Measurements from ENCODE around the gene QPCT. TPM values are rescaled to one million over a fixed set of nuclear protein-coding genes. Genes with fewer than 3 reads are reported as not detected.
A peak's percentile ranks its signal among the peaks of the same experiment; 100 is the strongest.
"Not testable (repeated sequence)": the region's sequence is repeated elsewhere in the genome, so short reads cannot be mapped to it uniquely, and the experiment has no call there.

Gene QPCT
- total RNA-seq, 1 donor from 2014 or later: 2.1 TPM

GRCh38 chr2:37394263-37394662 lies 49.8 kb downstream of the QPCT start:
- Mint-ChIP-seq H3K27ac (no peak overlapping the region), H3K4me1 (peaks cover 23% of the 10 kb centered on the region), H3K27me3 (peaks cover 11% of the 10 kb centered on the region), H3K36me3 (ENCODE audit: low read depth) (peaks cover 5% of the 10 kb centered on the region), H3K4me3 (no peak overlapping the region), H3K9me3 (no peaks in the 10 kb centered on the region)
- DNase-seq: peak; percentile 32
- intact Hi-C loops (cut with micrococcal nuclease): loop anchor here (5.0 to 10.0 kb wide), 2 partner anchors 873 to 981 kb away; partner anchors contain the start of gene ATL2

GRCh38 chr2:37394796-37395555 lies 50.5 kb downstream of the QPCT start:
- Mint-ChIP-seq H3K27ac (no peak overlapping the region), H3K4me1 (peaks cover 23% of the 10 kb centered on the region), H3K9me3 (no peaks in the 10 kb centered on the region), H3K27me3 (peaks cover 14% of the 10 kb centered on the region), H3K4me3 (no peak overlapping the region), H3K36me3 (ENCODE audit: low read depth) (peaks cover 5% of the 10 kb centered on the region)
- peak; percentile 40 for DNase-seq
- intact Hi-C loops (cut with micrococcal nuclease): loop anchor here (5.0 to 10.0 kb wide), 2 partner anchors 872 to 980 kb away; partner anchors contain the start of gene ATL2

- no peaks in the 10 kb centered on the region for H3K36me3 Mint-ChIP-seq (ENCODE audit: low read depth)
- peak; percentile 49 for DNase-seq
Observed at GRCh38 chr2:37396890-37397565, 52.6 kb downstream of the QPCT start.

GRCh38 chr2:37398990-37399389 lies 54.6 kb downstream of the QPCT start:
- Mint-ChIP-seq H3K27ac (no peak overlapping the region), H3K9me3 (no peaks in the 10 kb centered on the region), H3K27me3 (peaks cover 22% of the 10 kb centered on the region), H3K4me3 (no peak overlapping the region), H3K4me1 (peaks cover 7% of the 10 kb centered on the region), H3K36me3 (ENCODE audit: low read depth) (no peaks in the 10 kb centered on the region)
- no peak for DNase-seq
- intact Hi-C loops (cut with micrococcal nuclease): loop anchor here (10.0 kb wide), 1 partner anchor 976 kb away; the partner anchor contains the start of gene ATL2

More at GRCh38 chr2:37396890-37397565, 52.6 kb downstream of the QPCT start:
- no peak overlapping the region for H3K4me3 Mint-ChIP-seq
- H3K4me1 Mint-ChIP-seq: peaks cover 11% of the 10 kb centered on the region
- H3K9me3 Mint-ChIP-seq: no peaks in the 10 kb centered on the region
- intact Hi-C loops (cut with micrococcal nuclease): loop anchor here (1.0 to 10.0 kb wide), 4 partner anchors 435 to 978 kb away; partner anchors contain the start of gene ATL2
- peaks cover 20% of the 10 kb centered on the region for H3K27me3 Mint-ChIP-seq
- H3K27ac Mint-ChIP-seq: no peak overlapping the region

GRCh38 chr2:37400041-37400440 lies 55.6 kb downstream of the QPCT start:
- no peak overlapping the region for H3K27ac Mint-ChIP-seq
- peaks cover 22% of the 10 kb centered on the region for H3K27me3 Mint-ChIP-seq
- H3K4me3 Mint-ChIP-seq: no peak overlapping the region
- intact Hi-C loops (cut with micrococcal nuclease): no loop called here
- no peaks in the 10 kb centered on the region for H3K9me3 Mint-ChIP-seq
- no peak for DNase-seq
- H3K4me1 Mint-ChIP-seq: peaks cover 4% of the 10 kb centered on the region
- no peaks in the 10 kb centered on the region for H3K36me3 Mint-ChIP-seq (ENCODE audit: low read depth)

- H3K27me3 Mint-ChIP-seq: peaks cover 36% of the 10 kb centered on the region
- no peaks in the 10 kb centered on the region for H3K36me3 Mint-ChIP-seq (ENCODE audit: low read depth)
- peaks cover 4% of the 10 kb centered on the region for H3K9me3 Mint-ChIP-seq
- H3K27ac Mint-ChIP-seq: no peak overlapping the region
- intact Hi-C loops (cut with micrococcal nuclease): no loop called here
- no peak overlapping the region for H3K4me3 Mint-ChIP-seq
- no peak for DNase-seq
- H3K4me1 Mint-ChIP-seq: no peaks in the 10 kb centered on the region
Observed at GRCh38 chr2:37402636-37403035, 58.2 kb downstream of the QPCT start.

- Mint-ChIP-seq H3K27me3 (peaks cover 31% of the 10 kb centered on the region), H3K9me3 (peaks cover 4% of the 10 kb centered on the region), H3K27ac (no peak overlapping the region), H3K4me1 (no peaks in the 10 kb centered on the region), H3K4me3 (no peak overlapping the region), H3K36me3 (ENCODE audit: low read depth) (no peaks in the 10 kb centered on the region)
- no peak for DNase-seq
- intact Hi-C loops (cut with micrococcal nuclease): no loop called here
Observed at GRCh38 chr2:37405781-37406180, 61.4 kb downstream of the QPCT start.

- Mint-ChIP-seq H3K27ac (no peak overlapping the region), H3K27me3 (peaks cover 31% of the 10 kb centered on the region), H3K4me1 (peaks cover 2% of the 10 kb centered on the region), H3K36me3 (ENCODE audit: low read depth) (no peaks in the 10 kb centered on the region), H3K9me3 (no peaks in the 10 kb centered on the region), H3K4me3 (no peak overlapping the region)
- no peak for DNase-seq
- intact Hi-C loops (cut with micrococcal nuclease): no loop called here
Observed at GRCh38 chr2:37412231-37412630, 67.8 kb downstream of the QPCT start.

- not testable (repeated sequence) for H3K4me3 Mint-ChIP-seq; H3K27ac Mint-ChIP-seq; H3K36me3 Mint-ChIP-seq (ENCODE audit: low read depth); H3K4me1 Mint-ChIP-seq; DNase-seq; H3K9me3 Mint-ChIP-seq
- peaks cover 33% of the 10 kb centered on the region for H3K27me3 Mint-ChIP-seq
- intact Hi-C loops (cut with micrococcal nuclease): loop anchor here (1.0 to 2.0 kb wide), 2 partner anchors 418 to 463 kb away; no protein-coding TSS in a partner anchor
Observed at GRCh38 chr2:37413911-37414469, 69.6 kb downstream of the QPCT start.

- intact Hi-C loops (cut with micrococcal nuclease): loop anchor here (1.0 to 2.0 kb wide), 2 partner anchors 418 to 462 kb away; no protein-coding TSS in a partner anchor
- Mint-ChIP-seq H3K4me3 (no peak overlapping the region), H3K36me3 (ENCODE audit: low read depth) (no peaks in the 10 kb centered on the region), H3K9me3 (no peaks in the 10 kb centered on the region), H3K4me1 (peaks cover 2% of the 10 kb centered on the region), H3K27me3 (peaks cover 33% of the 10 kb centered on the region), H3K27ac (no peak overlapping the region)
- DNase-seq: peak; percentile 63
Observed at GRCh38 chr2:37414470-37414949, 70.1 kb downstream of the QPCT start.

GRCh38 chr2:37415128-37415820 lies 70.8 kb downstream of the QPCT start:
- H3K36me3 Mint-ChIP-seq (ENCODE audit: low read depth): no peaks in the 10 kb centered on the region
- no peak for DNase-seq
- H3K27me3 Mint-ChIP-seq: peaks cover 33% of the 10 kb centered on the region
- no peak overlapping the region for H3K27ac Mint-ChIP-seq
- H3K4me1 Mint-ChIP-seq: peaks cover 2% of the 10 kb centered on the region
- no peaks in the 10 kb centered on the region for H3K9me3 Mint-ChIP-seq
- intact Hi-C loops (cut with micrococcal nuclease): loop anchor here (2.0 kb wide), 1 partner anchor 462 kb away; no protein-coding TSS in a partner anchor
- H3K4me3 Mint-ChIP-seq: no peak overlapping the region

- H3K4me3 Mint-ChIP-seq: no peak overlapping the region
- no peak overlapping the region for H3K27ac Mint-ChIP-seq
- H3K27me3 Mint-ChIP-seq: peaks cover 23% of the 10 kb centered on the region
- intact Hi-C loops (cut with micrococcal nuclease): no loop called here
- no peaks in the 10 kb centered on the region for H3K9me3 Mint-ChIP-seq
- H3K4me1 Mint-ChIP-seq: peaks cover 2% of the 10 kb centered on the region
- no peak for DNase-seq
- H3K36me3 Mint-ChIP-seq (ENCODE audit: low read depth): no peaks in the 10 kb centered on the region
Observed at GRCh38 chr2:37417321-37417720, 72.9 kb downstream of the QPCT start.

GRCh38 chr2:37418956-37419355 lies 74.5 kb downstream of the QPCT start:
- peaks cover 16% of the 10 kb centered on the region for H3K27me3 Mint-ChIP-seq
- intact Hi-C loops (cut with micrococcal nuclease): no loop called here
- H3K4me3 Mint-ChIP-seq: no peak overlapping the region
- peaks cover 2% of the 10 kb centered on the region for H3K4me1 Mint-ChIP-seq
- no peaks in the 10 kb centered on the region for H3K36me3 Mint-ChIP-seq (ENCODE audit: low read depth)
- H3K27ac Mint-ChIP-seq: no peak overlapping the region
- DNase-seq: no peak
- no peaks in the 10 kb centered on the region for H3K9me3 Mint-ChIP-seq
